CD4-positive, alpha-beta T cell (primary cell): ENCODE measurements around the gene LRRC36. TPM values are rescaled to one million over a fixed set of nuclear protein-coding genes. Genes with fewer than 3 reads are reported as not detected.

Source experiments
- ATAC-seq: fragments of 200-7000 bp; cut with Tn5 transposase; one replicate; pipeline ENCODE4 v1.10.0; 2022; ENCODE audit warnings: mild to moderate bottlenecking; ENCODE audit not compliant: poor library complexity
- CTCF ChIA-PET: fragments of 350-600 bp; sonication (Branson Sonifier 250); formaldehyde crosslinking; loops from one replicate; lab custom pipeline; 2021; ENCODE audit warnings: antibody characterized with exemption, inconsistent platforms; lab: Charles Lee
- POLR2A ChIA-PET: fragments of 350-600 bp; sonication (Branson Sonifier 250); formaldehyde crosslinking; loops from one replicate; lab custom pipeline; 2021; ENCODE audit warnings: antibody characterized with exemption, inconsistent platforms; lab: Charles Lee
- DNase-seq, 14 experiments: peaks; one replicate each; pipeline ENCODE4 v3.0.0-alpha.2; 2013 to 2020; ENCODE audit warnings: mixed read lengths in 2 of 14
- H3K27ac ChIP-seq, 2 donors: one replicate each; pipeline versions ENCODE4 v1.5.1 to v1.7.0; 2013; ENCODE audit warnings: low read length in 2 of 2, low read depth in 1 of 2, mild to moderate bottlenecking in 1 of 2
- H3K27me3 ChIP-seq, 2 experiments: 1 replicate in 1 of 2; 2 replicates in 1 of 2; pipeline versions ENCODE4 v1.6.1 to v1.7.0; 2013; ENCODE audit warnings: low read length in 2 of 2, control low read depth in 1 of 2, mild to moderate bottlenecking in 1 of 2, moderate library complexity in 1 of 2; ENCODE audit not compliant: insufficient read depth in 2 of 2, control insufficient read depth in 1 of 2
- H3K36me3 ChIP-seq: one replicate; pipeline ENCODE4 v1.6.1; 2013; ENCODE audit warnings: low read length, control low read depth; ENCODE audit not compliant: insufficient read depth
- H3K4me1 ChIP-seq: one replicate; pipeline ENCODE4 v1.6.1; 2013; ENCODE audit warnings: low read length, control low read depth; ENCODE audit not compliant: insufficient read depth
- H3K4me3 ChIP-seq: one replicate; pipeline ENCODE4 v1.5.1; 2013; ENCODE audit warnings: mild to moderate bottlenecking, low read length, moderate library complexity
- H3K9me3 ChIP-seq, 2 experiments: 1 replicate in 1 of 2; 2 replicates in 1 of 2; pipeline versions ENCODE4 v1.6.1 to v1.7.0; 2013; ENCODE audit warnings: low read length in 2 of 2, mild to moderate bottlenecking in 2 of 2, control low read depth in 1 of 2, moderate library complexity in 1 of 2; ENCODE audit not compliant: control insufficient read depth in 1 of 2, insufficient read depth in 1 of 2
- H3K27ac Mint-ChIP-seq: one replicate; pipeline ENCODE4 v1.8.0; 2020; ENCODE audit warnings: mixed read lengths
- H3K27me3 Mint-ChIP-seq: one replicate; pipeline ENCODE4 v1.8.0; 2021; ENCODE audit warnings: mixed read lengths
- H3K36me3 Mint-ChIP-seq: one replicate; pipeline ENCODE4 v1.8.0; 2021; ENCODE audit warnings: low read depth, mixed read lengths
- H3K4me1 Mint-ChIP-seq: one replicate; pipeline ENCODE4 v1.8.0; 2021; ENCODE audit warnings: low read depth, mixed read lengths
- H3K4me3 Mint-ChIP-seq: one replicate; pipeline ENCODE4 v1.8.0; 2020; ENCODE audit warnings: mild to moderate bottlenecking, mixed read lengths
- H3K9me3 Mint-ChIP-seq: one replicate; pipeline ENCODE4 v1.8.0; 2020; ENCODE audit warnings: mixed read lengths
- CTCF ChIP-seq: fragments of 200-600 bp; IDR thresholded peaks from one replicate; pipeline ENCODE4 v1.8.0; 2022; ENCODE audit warnings: antibody characterized with exemption, mild to moderate bottlenecking
- intact Hi-C, 2 experiments: fragments of 100-400 bp; cut with DNase I in 1 of 2; cut with micrococcal nuclease in 1 of 2; formaldehyde crosslinking; loops; one replicate each; pipeline versions ENCODE4 v1.15.1 to v1.9.0; 2023 to 2025; cut with DNase I, micrococcal nuclease
- total RNA-seq, 174 experiments: library from RNA in 2 of 174; stranded (reverse) in 2 of 174; gene quantifications; one replicate each; pipeline ENCODE4 v1.2.3 and lab custom pipeline; 2021 to 2026

The LRRC36 gene
- total RNA-seq, 2 experiments from 2014 or later: not detected

GRCh38 chr16:67291461-67291860 lies 35.2 kb upstream of the LRRC36 start:
- H3K27ac ChIP-seq: no peak overlapping the region
- Mint-ChIP-seq H3K4me1 (no peaks in the 10 kb centered on the region), H3K9me3 (no peaks in the 10 kb centered on the region), H3K27me3 (no peaks in the 10 kb centered on the region), H3K4me3 (no peak overlapping the region), H3K36me3 (peaks cover 3% of the 10 kb centered on the region), H3K27ac (no peak overlapping the region)
- ChIA-PET CTCF (no interaction called here), POLR2A (no interaction called here)
- ATAC-seq (no peak), DNase-seq (no peak)
- no peaks in the 10 kb centered on the region for H3K27me3 ChIP-seq
- H3K4me3 ChIP-seq: no peak overlapping the region
- H3K9me3 ChIP-seq: no peaks in the 10 kb centered on the region
- TF ChIP-seq CTCF: no peak
- peaks cover 14% of the 10 kb centered on the region for H3K4me1 ChIP-seq
- H3K36me3 ChIP-seq: no peaks in the 10 kb centered on the region
- intact Hi-C loops: no loop called here

- CTCF ChIA-PET: no interaction called here
- no peak overlapping the region for H3K27ac Mint-ChIP-seq
- Histone ChIP-seq H3K36me3 (no peaks in the 10 kb centered on the region), H3K4me1 (peaks cover 14% of the 10 kb centered on the region), H3K4me3 (no peak overlapping the region), H3K27ac (no peak overlapping the region), H3K27me3 (no peaks in the 10 kb centered on the region), H3K9me3 (no peaks in the 10 kb centered on the region)
- H3K4me3 Mint-ChIP-seq: no peak overlapping the region
- DNase-seq (no peak), ATAC-seq (no peak)
- TF ChIP-seq CTCF: no peak
- H3K4me1 Mint-ChIP-seq: no peaks in the 10 kb centered on the region
- no peaks in the 10 kb centered on the region for H3K9me3 Mint-ChIP-seq
- intact Hi-C loops: no loop called here
- H3K36me3 Mint-ChIP-seq: no peaks in the 10 kb centered on the region
- POLR2A ChIA-PET: no interaction called here
- no peaks in the 10 kb centered on the region for H3K27me3 Mint-ChIP-seq
Measured at GRCh38 chr16:67294171-67294757, 32.4 kb upstream of the LRRC36 start.

GRCh38 chr16:67294938-67295361 lies 31.7 kb upstream of the LRRC36 start:
- TF ChIP-seq CTCF: no peak

More at GRCh38 chr16:67294938-67295361, 31.7 kb upstream of the LRRC36 start:
- intact Hi-C loops: loop anchor here in 1 of 2 experiments (1.0 kb wide), 1 partner anchor 15 kb away; no protein-coding TSS in a partner anchor
- Mint-ChIP-seq H3K4me1 (no peaks in the 10 kb centered on the region), H3K36me3 (no peaks in the 10 kb centered on the region), H3K27ac (no peak overlapping the region), H3K9me3 (no peaks in the 10 kb centered on the region), H3K4me3 (no peak overlapping the region), H3K27me3 (no peaks in the 10 kb centered on the region)
- H3K27me3 ChIP-seq: peaks cover 0 to 5% of the 10 kb centered on the region in 2 experiments
- no peak overlapping the region for H3K27ac ChIP-seq
- DNase-seq: no peak
- H3K9me3 ChIP-seq: no peaks in the 10 kb centered on the region
- peaks cover 8% of the 10 kb centered on the region for H3K4me1 ChIP-seq
- no peak for ATAC-seq
- H3K4me3 ChIP-seq: no peak overlapping the region
- no peaks in the 10 kb centered on the region for H3K36me3 ChIP-seq
- ChIA-PET POLR2A (no interaction called here), CTCF (no interaction called here)
